SKM-1 (cell line): ENCODE data around the gene AUNIP.

Experiments
- DNase-seq: peaks from one replicate; lab custom pipeline; 2025; ENCODE audit not compliant: unreplicated experiment; lab: John Stamatoyannopoulos, UW

Gene AUNIP

GRCh38 chr1:25811384-25812082 is 47.7 kb downstream of the AUNIP start:
- DNase-seq = no peak

- DNase-seq = peak; percentile 23
Observed at GRCh38 chr1:25810341-25811299, 48.6 kb downstream of the AUNIP start.

GRCh38 chr1:25809929-25810328 is 49.3 kb downstream of the AUNIP start:
- DNase-seq = no peak

GRCh38 chr1:25809283-25809926 is 49.9 kb downstream of the AUNIP start:
- DNase-seq = no peak

GRCh38 chr1:25808481-25809244 is 50.6 kb downstream of the AUNIP start:
- DNase-seq = no peak

- DNase-seq = no peak
Observed at GRCh38 chr1:25807480-25808390, 51.5 kb downstream of the AUNIP start.

- no peak for DNase-seq
Observed at GRCh38 chr1:25806418-25806817, 52.8 kb downstream of the AUNIP start.

GRCh38 chr1:25805863-25806225 is 53.4 kb downstream of the AUNIP start:
- no peak for DNase-seq

GRCh38 chr1:25804964-25805862 is 54.0 kb downstream of the AUNIP start:
- no peak for DNase-seq

GRCh38 chr1:25804244-25804963 is 54.9 kb downstream of the AUNIP start:
- no peak for DNase-seq

- DNase-seq = no peak
Observed at GRCh38 chr1:25803368-25803767, 55.9 kb downstream of the AUNIP start.

GRCh38 chr1:25802915-25803314 is 56.3 kb downstream of the AUNIP start:
- DNase-seq = no peak

- no peak for DNase-seq
Observed at GRCh38 chr1:25800703-25801377, 58.4 kb downstream of the AUNIP start.

GRCh38 chr1:25799935-25800702 is 59.1 kb downstream of the AUNIP start, which contains the start of gene SELENON:
TSS of gene SELENON (plus strand) at chr1:25800193. CDS start at chr1:25800231, 38 bp downstream.
- no peak for DNase-seq

- DNase-seq = no peak
Observed at GRCh38 chr1:25799352-25799934, 59.8 kb downstream of the AUNIP start.

- no peak for DNase-seq
Observed at GRCh38 chr1:25798666-25799351, 60.4 kb downstream of the AUNIP start.
